Measurements from ENCODE around the gene L1TD1.

L1TD1 gene

DNA sequence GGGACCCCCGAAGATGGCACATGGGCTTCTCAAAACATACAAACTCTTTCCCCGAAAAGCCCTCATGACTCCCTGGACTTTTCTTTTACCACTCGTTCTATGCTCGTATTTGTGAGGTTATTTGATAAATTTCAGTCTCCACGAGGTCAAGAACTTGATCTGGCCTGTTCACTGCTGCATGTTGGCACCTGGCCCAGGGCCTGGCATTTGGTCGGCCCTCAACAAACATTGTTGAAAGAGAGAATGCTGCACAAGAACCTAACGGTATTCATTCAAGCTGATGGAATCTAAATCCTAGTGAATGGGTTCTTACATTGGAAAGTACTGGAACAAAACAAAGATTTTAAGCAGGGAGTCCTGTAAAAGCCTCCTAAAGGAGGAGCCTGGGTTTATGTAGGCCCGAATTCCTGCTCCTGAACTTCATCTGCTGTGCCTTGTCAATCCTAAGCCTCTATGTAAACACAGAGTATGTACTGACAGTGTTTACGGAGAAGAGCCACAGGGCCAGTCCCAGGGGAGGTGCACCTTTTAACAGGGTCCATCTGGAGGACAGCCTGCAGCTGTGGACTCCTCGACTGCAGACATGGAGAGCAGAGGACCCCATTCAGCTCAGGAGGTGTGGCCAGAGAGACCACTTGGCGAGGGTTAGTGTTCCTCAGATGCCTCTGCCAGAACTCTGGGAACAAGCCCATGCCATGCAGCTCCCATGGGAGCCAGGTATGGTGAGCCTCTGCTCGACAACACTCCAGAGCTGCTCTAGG is 46.9 kb downstream of the L1TD1 start:
- TF ChIP-seq FOXP2 (optimal IDR thresholded peaks at IDR 0.05; ENCODE audit: borderline replicate concordance, extremely low read depth, extremely low read length, insufficient read depth) = no peak
- TF ChIP-seq, protein P1, sequence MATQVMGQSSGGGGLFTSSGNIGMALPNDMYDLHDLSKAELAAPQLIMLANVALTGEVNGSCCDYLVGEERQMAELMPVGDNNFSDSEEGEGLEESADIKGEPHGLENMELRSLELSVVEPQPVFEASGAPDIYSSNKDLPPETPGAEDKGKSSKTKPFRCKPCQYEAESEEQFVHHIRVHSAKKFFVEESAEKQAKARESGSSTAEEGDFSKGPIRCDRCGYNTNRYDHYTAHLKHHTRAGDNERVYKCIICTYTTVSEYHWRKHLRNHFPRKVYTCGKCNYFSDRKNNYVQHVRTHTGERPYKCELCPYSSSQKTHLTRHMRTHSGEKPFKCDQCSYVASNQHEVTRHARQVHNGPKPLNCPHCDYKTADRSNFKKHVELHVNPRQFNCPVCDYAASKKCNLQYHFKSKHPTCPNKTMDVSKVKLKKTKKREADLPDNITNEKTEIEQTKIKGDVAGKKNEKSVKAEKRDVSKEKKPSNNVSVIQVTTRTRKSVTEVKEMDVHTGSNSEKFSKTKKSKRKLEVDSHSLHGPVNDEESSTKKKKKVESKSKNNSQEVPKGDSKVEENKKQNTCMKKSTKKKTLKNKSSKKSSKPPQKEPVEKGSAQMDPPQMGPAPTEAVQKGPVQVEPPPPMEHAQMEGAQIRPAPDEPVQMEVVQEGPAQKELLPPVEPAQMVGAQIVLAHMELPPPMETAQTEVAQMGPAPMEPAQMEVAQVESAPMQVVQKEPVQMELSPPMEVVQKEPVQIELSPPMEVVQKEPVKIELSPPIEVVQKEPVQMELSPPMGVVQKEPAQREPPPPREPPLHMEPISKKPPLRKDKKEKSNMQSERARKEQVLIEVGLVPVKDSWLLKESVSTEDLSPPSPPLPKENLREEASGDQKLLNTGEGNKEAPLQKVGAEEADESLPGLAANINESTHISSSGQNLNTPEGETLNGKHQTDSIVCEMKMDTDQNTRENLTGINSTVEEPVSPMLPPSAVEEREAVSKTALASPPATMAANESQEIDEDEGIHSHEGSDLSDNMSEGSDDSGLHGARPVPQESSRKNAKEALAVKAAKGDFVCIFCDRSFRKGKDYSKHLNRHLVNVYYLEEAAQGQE (IDR thresholded peaks at IDR 0.05; ENCODE audit: insufficient read depth in 1 of 2, low read depth in 2 of 2, low read length in 2 of 2) = no peak
- TF ChIP-seq POLR2AphosphoS5 (IDR thresholded peaks at IDR 0.05; ENCODE audit: low read depth, low read length) = no peak
- no peak for TF ChIP-seq SIN3A (IDR thresholded peaks at IDR 0.05; ENCODE audit: borderline replicate concordance, insufficient read depth, low read length)
- TF ChIP-seq TAF1 (IDR thresholded peaks at IDR 0.05; ENCODE audit: borderline replicate concordance, insufficient read depth, low read length) = no peak

DNA sequence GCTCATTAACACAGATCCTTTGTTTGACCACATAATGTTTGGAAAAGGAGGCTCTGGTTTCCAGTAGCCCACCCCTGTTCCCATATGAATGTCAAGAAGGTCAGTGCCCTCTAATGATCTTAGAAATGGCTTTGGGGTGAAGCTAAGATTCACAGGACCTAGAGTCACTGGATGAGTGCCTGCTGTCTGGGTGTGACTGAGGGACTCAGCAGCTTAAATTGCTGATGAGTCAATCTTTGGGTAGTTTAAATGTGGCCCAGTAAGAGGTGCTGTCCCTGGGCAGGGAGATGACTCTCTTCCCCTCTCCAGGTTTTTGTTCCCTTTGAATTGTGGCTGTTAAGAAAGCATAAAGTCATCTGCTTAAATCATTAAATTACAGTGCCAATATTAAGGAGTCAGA is 50.6 kb downstream of the L1TD1 start:
- TF ChIP-seq TAF1 (IDR thresholded peaks at IDR 0.05; ENCODE audit: borderline replicate concordance, insufficient read depth, low read length) (no peak), SIN3A (IDR thresholded peaks at IDR 0.05; ENCODE audit: borderline replicate concordance, insufficient read depth, low read length) (no peak), FOXP2 (optimal IDR thresholded peaks at IDR 0.05; ENCODE audit: borderline replicate concordance, extremely low read depth, extremely low read length, insufficient read depth) (no peak), POLR2AphosphoS5 (IDR thresholded peaks at IDR 0.05; ENCODE audit: low read depth, low read length) (no peak)
- TF ChIP-seq, protein P1 (IDR thresholded peaks at IDR 0.05; ENCODE audit: insufficient read depth in 1 of 2, low read depth in 2 of 2, low read length in 2 of 2) = no peak

DNA sequence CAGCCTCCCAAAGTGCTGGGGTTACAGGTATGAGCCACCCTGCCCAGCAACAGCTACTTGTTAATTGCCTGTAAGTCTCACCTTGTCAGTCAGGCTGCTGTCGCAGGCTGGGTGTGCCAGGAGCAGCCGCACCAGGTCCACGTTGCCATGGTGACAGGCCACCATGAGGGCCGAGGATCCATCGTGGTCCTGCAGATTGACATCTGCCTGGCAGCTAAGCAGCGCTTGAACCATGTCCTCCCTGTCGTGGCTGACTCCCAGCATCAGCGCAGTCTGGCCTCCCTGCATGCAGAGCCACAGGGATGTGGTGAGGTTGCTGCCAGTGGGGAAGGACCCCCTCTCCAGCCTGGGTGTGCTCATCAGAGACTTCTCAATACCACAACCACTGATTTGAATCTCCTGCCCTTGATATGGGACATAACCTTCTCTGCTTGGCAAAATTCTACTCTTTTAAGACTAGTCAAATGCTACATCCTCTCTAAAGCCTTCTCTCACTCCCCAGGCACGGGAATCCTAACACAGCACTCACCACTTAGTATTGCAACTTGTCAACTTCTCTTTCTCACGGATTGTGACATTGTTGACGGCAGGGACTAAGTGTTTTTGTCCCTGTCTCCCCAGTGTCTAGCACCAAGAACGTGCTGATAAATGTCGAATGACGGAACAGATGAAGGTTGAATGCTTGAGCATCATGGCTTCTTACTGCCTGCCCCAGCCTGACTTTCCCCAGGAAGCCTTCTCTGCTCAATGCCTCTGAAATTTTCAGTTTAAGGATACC is 52.9 kb downstream of the L1TD1 start:
- TF ChIP-seq, protein P1 (IDR thresholded peaks at IDR 0.05; ENCODE audit: insufficient read depth in 1 of 2, low read depth in 2 of 2, low read length in 2 of 2) = no peak
- no peak for TF ChIP-seq POLR2AphosphoS5 (IDR thresholded peaks at IDR 0.05; ENCODE audit: low read depth, low read length)
- no peak for TF ChIP-seq SIN3A (IDR thresholded peaks at IDR 0.05; ENCODE audit: borderline replicate concordance, insufficient read depth, low read length)

DNA sequence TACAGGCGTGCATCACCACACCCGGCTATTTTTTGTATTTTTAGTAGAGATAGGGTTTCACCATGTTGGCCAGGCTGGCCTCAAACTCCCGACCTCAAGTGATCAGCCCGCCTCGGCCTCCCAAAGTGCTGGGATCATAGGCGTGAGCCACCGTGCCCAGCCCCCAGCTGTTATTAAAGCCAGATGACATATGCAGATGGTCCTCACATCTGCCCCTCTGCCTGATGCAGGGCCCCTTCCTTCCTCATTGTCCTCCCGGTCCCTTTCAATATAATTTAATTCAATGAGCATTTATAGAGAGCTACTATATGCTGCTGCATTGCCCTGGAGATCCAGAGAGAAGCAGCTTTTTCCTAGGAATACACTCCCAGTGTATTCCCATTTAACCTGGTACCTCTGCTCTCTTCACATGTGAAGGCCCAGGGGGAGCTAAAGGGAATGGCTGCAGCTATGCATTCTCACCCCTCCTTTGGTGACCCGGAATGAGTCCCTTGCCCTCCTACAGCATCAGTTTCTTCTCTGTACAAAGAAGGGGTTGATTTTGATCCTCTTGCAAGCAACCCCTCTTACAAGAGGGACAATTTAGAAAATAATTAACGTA is 55.6 kb downstream of the L1TD1 start:
- no peak for TF ChIP-seq FOXP2 (optimal IDR thresholded peaks at IDR 0.05; ENCODE audit: borderline replicate concordance, extremely low read depth, extremely low read length, insufficient read depth)
- no peak for TF ChIP-seq SIN3A (IDR thresholded peaks at IDR 0.05; ENCODE audit: borderline replicate concordance, insufficient read depth, low read length)
- TF ChIP-seq TAF1 (IDR thresholded peaks at IDR 0.05; ENCODE audit: borderline replicate concordance, insufficient read depth, low read length) = no peak
- no peak for TF ChIP-seq POLR2AphosphoS5 (IDR thresholded peaks at IDR 0.05; ENCODE audit: low read depth, low read length)
- TF ChIP-seq, protein P1 (IDR thresholded peaks at IDR 0.05; ENCODE audit: insufficient read depth in 1 of 2, low read depth in 2 of 2, low read length in 2 of 2) = no peak

Data from PFSK-1 (cell line).